Measurements from ENCODE around the gene ATP10A. TPM values are rescaled to one million over a fixed set of nuclear protein-coding genes. Genes with fewer than 3 reads are reported as not detected.

Gene ATP10A
- total and polyA plus RNA-seq, 12 donors, result 0.67 to 31.8 (median 16.1) TPM

GRCh38 chr15:25797936-25798901 lies 64.9 kb downstream of the ATP10A start:
- Histone ChIP-seq H3K4me3 (no peak overlapping the region), H3K36me3 (replicated peaks in 1 of 2) (no peaks in the 10 kb centered on the region), H3K27ac (peak overlapping the region in 3 of 5 donors; percentile 28 to 81 (median 74)), H3K9me3 (replicated peaks in 1 of 3) (no peaks in the 10 kb centered on the region), H3K27me3 (no peaks in the 10 kb centered on the region), H3K4me1 (replicated peaks in 1 of 2) (peaks cover 12 to 18% of the 10 kb centered on the region in 2 donors)
- TF ChIP-seq POLR2A (IDR thresholded peaks at IDR 0.05) (no peak), CTCF (IDR thresholded peaks at IDR 0.05) (no peak)
- intact Hi-C loops (cut with DNase I), result no loop called here
- peak in 1 of 7 donors; percentile 27 for DNase-seq
- WGBS, 4 donors, result 39 to 70% (median 63%) methylated on average over 4 to 25 of the region's 25 CpGs

DNA sequence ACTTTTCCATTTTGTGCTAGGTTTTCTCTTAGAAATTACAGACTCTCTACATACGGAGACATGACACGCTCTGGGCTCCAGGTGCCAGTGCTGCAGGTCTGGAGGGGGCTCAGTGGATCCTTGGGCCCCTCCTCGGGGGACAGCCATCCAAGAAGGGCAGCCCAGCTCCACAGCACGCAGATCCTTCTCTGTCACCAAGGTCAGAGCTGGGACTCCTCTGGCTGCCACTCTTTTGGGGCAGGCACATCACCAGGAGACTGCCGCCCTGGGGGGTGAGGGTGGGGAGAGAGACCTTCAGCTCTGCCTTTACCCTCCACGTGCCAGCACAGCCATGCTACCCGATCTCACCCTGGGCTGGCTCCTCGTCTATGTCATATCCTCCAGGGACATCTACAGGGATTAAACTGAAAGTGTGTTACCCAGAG lies 65.6 kb downstream of the ATP10A start:
- 27 to 49% (median 34%) methylated on average over 4 to 8 of the region's 8 CpGs for WGBS, 4 donors
- H3K36me3 ChIP-seq (replicated peaks in 1 of 2), result no peaks in the 10 kb centered on the region
- TF ChIP-seq CTCF (IDR thresholded peaks at IDR 0.05), result no peak
- no peak for TF ChIP-seq POLR2A (IDR thresholded peaks at IDR 0.05)
- H3K9me3 ChIP-seq (replicated peaks in 1 of 3), result no peaks in the 10 kb centered on the region
- intact Hi-C loops (cut with DNase I), result no loop called here
- no peak overlapping the region for H3K4me3 ChIP-seq
- H3K27ac ChIP-seq, result peak overlapping the region in 4 of 5 donors; percentile 37 to 81 (median 60)
- peak in 3 of 7 donors; percentile 27 to 48 (median 45) for DNase-seq
- H3K27me3 ChIP-seq, result no peaks in the 10 kb centered on the region
- H3K4me1 ChIP-seq (replicated peaks in 1 of 2), result peaks cover 12 to 18% of the 10 kb centered on the region in 2 donors

GRCh38 chr15:25797035-25797434 lies 66.1 kb downstream of the ATP10A start:
- intact Hi-C loops (cut with DNase I), result no loop called here
- peak in 1 of 7 donors; percentile 8 for DNase-seq
- no peak for TF ChIP-seq CTCF (IDR thresholded peaks at IDR 0.05)
- no peak for TF ChIP-seq POLR2A (IDR thresholded peaks at IDR 0.05)
- Histone ChIP-seq H3K36me3 (replicated peaks in 1 of 2) (no peaks in the 10 kb centered on the region), H3K9me3 (replicated peaks in 1 of 3) (no peaks in the 10 kb centered on the region), H3K4me1 (replicated peaks in 1 of 2) (peaks cover 12 to 18% of the 10 kb centered on the region in 2 donors), H3K27me3 (no peaks in the 10 kb centered on the region), H3K27ac (peak overlapping the region in 3 of 5 donors; percentile 37 to 81 (median 74)), H3K4me3 (no peak overlapping the region)
- 69 to 76% (median 72%) methylated on average over 4 of the region's 4 CpGs for WGBS, 4 donors

DNA sequence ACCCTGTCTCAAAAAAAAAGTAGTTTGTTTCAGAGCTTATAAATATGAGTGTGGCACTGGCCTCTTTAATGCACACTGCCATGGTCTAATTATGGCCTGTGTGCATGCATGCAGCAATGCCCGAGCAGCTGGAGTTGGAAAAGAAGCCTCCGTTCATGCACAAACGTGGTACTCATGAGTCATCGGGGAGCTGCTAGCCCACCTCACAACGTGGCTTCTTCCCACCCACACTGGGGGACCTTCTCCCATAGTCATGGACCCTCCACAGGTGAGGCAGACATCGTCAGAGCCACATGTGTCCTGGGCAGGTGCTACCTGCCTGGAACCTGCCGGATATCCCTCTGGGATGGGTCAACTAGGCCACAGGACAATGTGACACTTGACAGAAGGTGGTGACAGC lies 66.7 kb downstream of the ATP10A start:
- Histone ChIP-seq H3K9me3 (replicated peaks in 1 of 3) (no peaks in the 10 kb centered on the region), H3K4me1 (replicated peaks in 1 of 2) (peaks cover 12 to 18% of the 10 kb centered on the region in 2 donors), H3K27ac (peak overlapping the region in 1 of 5 donors; percentile 81), H3K36me3 (replicated peaks in 1 of 2) (no peaks in the 10 kb centered on the region), H3K4me3 (no peak overlapping the region), H3K27me3 (no peaks in the 10 kb centered on the region)
- TF ChIP-seq CTCF (IDR thresholded peaks at IDR 0.05) (no peak), POLR2A (IDR thresholded peaks at IDR 0.05) (no peak)
- intact Hi-C loops (cut with DNase I), result no loop called here
- peak in 2 of 7 donors; percentile 5 to 38 for DNase-seq
- WGBS, 4 donors, result 77 to 96% (median 81%) methylated on average over 4 to 7 of the region's 7 CpGs

All from adrenal gland (tissue), 12 donors.